ENCODE results near the gene TMEM63C. TPM values are rescaled to one million over a fixed set of nuclear protein-coding genes. Genes with fewer than 3 reads are reported as not detected.

The TMEM63C gene
- total RNA-seq, 1 experiment from 2014 or later, result 5.4 TPM

DNA sequence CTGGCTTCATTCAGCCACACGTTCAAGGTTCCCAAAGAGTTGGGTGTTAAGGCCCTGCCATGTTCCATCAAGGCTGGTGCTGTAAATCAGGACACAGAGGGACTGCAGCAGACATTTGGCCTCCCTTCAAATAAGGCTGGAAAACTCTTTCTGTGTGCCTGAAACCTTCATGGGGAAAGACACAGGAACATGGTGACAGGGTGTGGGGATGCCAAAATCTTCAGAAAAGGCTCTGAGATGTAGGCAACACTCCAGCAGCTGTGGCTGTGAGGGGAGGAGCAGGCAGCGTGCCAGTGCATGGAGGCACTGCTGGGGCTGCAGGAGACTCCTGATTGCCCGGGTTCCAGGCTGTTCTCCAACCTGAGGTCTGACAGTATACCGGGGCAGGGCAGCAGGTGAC, 124.1 kb downstream of the TMEM63C start:
- TF ChIP-seq, protein P1, sequence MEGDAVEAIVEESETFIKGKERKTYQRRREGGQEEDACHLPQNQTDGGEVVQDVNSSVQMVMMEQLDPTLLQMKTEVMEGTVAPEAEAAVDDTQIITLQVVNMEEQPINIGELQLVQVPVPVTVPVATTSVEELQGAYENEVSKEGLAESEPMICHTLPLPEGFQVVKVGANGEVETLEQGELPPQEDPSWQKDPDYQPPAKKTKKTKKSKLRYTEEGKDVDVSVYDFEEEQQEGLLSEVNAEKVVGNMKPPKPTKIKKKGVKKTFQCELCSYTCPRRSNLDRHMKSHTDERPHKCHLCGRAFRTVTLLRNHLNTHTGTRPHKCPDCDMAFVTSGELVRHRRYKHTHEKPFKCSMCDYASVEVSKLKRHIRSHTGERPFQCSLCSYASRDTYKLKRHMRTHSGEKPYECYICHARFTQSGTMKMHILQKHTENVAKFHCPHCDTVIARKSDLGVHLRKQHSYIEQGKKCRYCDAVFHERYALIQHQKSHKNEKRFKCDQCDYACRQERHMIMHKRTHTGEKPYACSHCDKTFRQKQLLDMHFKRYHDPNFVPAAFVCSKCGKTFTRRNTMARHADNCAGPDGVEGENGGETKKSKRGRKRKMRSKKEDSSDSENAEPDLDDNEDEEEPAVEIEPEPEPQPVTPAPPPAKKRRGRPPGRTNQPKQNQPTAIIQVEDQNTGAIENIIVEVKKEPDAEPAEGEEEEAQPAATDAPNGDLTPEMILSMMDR (conservative IDR thresholded peaks at IDR 0.05; ENCODE audit: low read depth, low read length), result no peak
- TF ChIP-seq EZH2phosphoT487 (IDR thresholded peaks at IDR 0.05; ENCODE audit: borderline replicate concordance, low read length) (no peak), EZH2 (IDR thresholded peaks at IDR 0.05; ENCODE audit: low read length, unreplicated experiment) (no peak)
- peaks cover 14% of the 10 kb centered on the region for H3F3A ChIP-seq (ENCODE audit: low read length, unreplicated experiment)
- H3K79me2 ChIP-seq (ENCODE audit: low read length), result peaks cover 7% of the 10 kb centered on the region
- POLR2A ChIA-PET (ENCODE audit: unreplicated experiment), result interaction anchor here (1.1 kb wide), 1 partner anchor 15 kb away, joined by 3 read pairs; the partner anchor contains the start of genes GSTZ1 and POMT2
- H3K9me3 ChIP-seq (ENCODE audit: low read length), result no peaks in the 10 kb centered on the region
- no peak overlapping the region for H3K4me3 ChIP-seq (ENCODE audit: low read length)
- H3K4me1 ChIP-seq (ENCODE audit: insufficient read depth, low read length), result peaks cover 33% of the 10 kb centered on the region
- peaks cover 27% of the 10 kb centered on the region; the same call in 1 of the 2 replicates for H3K36me3 ChIP-seq (ENCODE audit: low read depth, low read length)
- ATAC-seq (no peak), DNase-seq (no peak)
- no peak overlapping the region for H3K27ac ChIP-seq (ENCODE audit: low read length)
- no TSS peak for BruUV-seq (replicated peaks)
- no peak overlapping the region for H2AFZ ChIP-seq (ENCODE audit: low read length)
- H3K4me2 ChIP-seq (ENCODE audit: low read length), result no peak overlapping the region
- H3K27me3 ChIP-seq (ENCODE audit: low read length), result no peaks in the 10 kb centered on the region
- intact Hi-C loops (cut with micrococcal nuclease), result no loop called here
- no peak overlapping the region for H3K9ac ChIP-seq (ENCODE audit: low read length)
- CTCF ChIA-PET, result interaction anchor here (6.3 kb wide), 1 partner anchor 10 kb away, joined by 72 read pairs; no protein-coding TSS in a partner anchor
- no peaks in the 10 kb centered on the region for H3K9me2 ChIP-seq (replicated peaks; ENCODE audit: low read length)
- no peaks in the 10 kb centered on the region for H4K20me1 ChIP-seq (ENCODE audit: low read length)

DNA sequence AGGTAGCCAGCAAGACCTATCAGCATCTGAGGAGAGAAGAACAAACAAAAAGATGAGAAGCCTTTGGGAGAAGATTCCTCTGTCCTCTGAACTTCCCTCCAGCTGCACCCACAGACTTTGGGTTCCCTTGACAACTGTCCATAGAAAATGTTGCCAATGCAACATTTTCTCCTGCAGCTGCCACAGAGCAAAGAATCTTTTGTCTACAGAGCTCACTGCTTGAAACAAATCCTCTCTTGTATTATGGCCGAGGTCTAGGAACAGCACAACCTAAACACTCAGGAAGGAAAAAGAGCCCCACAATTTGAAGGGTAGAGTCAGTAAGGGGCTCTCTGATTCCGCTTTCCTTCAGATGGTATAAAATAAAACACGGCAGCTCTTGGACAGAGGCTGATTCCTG, 124.8 kb downstream of the TMEM63C start:
- POLR2A ChIA-PET (ENCODE audit: unreplicated experiment), result no interaction called here
- Histone ChIP-seq H3K36me3 (ENCODE audit: low read depth, low read length) (peaks cover 25% of the 10 kb centered on the region; the same call in 1 of the 2 replicates), H3K4me2 (ENCODE audit: low read length) (no peak overlapping the region), H3F3A (ENCODE audit: low read length, unreplicated experiment) (peaks cover 14% of the 10 kb centered on the region), H3K9me3 (ENCODE audit: low read length) (no peaks in the 10 kb centered on the region), H2AFZ (ENCODE audit: low read length) (no peak overlapping the region), H3K9ac (ENCODE audit: low read length) (no peak overlapping the region), H3K79me2 (ENCODE audit: low read length) (peaks cover 14% of the 10 kb centered on the region), H3K9me2 (replicated peaks; ENCODE audit: low read length) (no peaks in the 10 kb centered on the region), H3K4me3 (ENCODE audit: low read length) (no peak overlapping the region), H3K27ac (ENCODE audit: low read length) (no peak overlapping the region), H3K4me1 (ENCODE audit: insufficient read depth, low read length) (peaks cover 33% of the 10 kb centered on the region), H4K20me1 (ENCODE audit: low read length) (no peaks in the 10 kb centered on the region), H3K27me3 (ENCODE audit: low read length) (no peaks in the 10 kb centered on the region)
- ATAC-seq (no peak), DNase-seq (no peak)
- TF ChIP-seq, protein P1 (conservative IDR thresholded peaks at IDR 0.05; ENCODE audit: low read depth, low read length), result no peak
- TF ChIP-seq EZH2phosphoT487 (IDR thresholded peaks at IDR 0.05; ENCODE audit: borderline replicate concordance, low read length) (no peak), EZH2 (IDR thresholded peaks at IDR 0.05; ENCODE audit: low read length, unreplicated experiment) (no peak)
- BruUV-seq (replicated peaks), result no TSS peak
- intact Hi-C loops (cut with micrococcal nuclease), result no loop called here
- CTCF ChIA-PET, result no interaction called here

GRCh38 chr14:77306851-77307496, 125.4 kb downstream of the TMEM63C start:
- Histone ChIP-seq H3K9me2 (replicated peaks; ENCODE audit: low read length) (no peaks in the 10 kb centered on the region), H3K4me1 (ENCODE audit: insufficient read depth, low read length) (peaks cover 33% of the 10 kb centered on the region), H3K36me3 (ENCODE audit: low read depth, low read length) (peaks cover 22% of the 10 kb centered on the region; the same call in 1 of the 2 replicates), H3K79me2 (ENCODE audit: low read length) (peaks cover 18% of the 10 kb centered on the region), H3K9me3 (ENCODE audit: low read length) (no peaks in the 10 kb centered on the region), H4K20me1 (ENCODE audit: low read length) (no peaks in the 10 kb centered on the region), H3K27ac (ENCODE audit: low read length) (no peak overlapping the region), H3K27me3 (ENCODE audit: low read length) (no peaks in the 10 kb centered on the region), H3K9ac (ENCODE audit: low read length) (no peak overlapping the region), H2AFZ (ENCODE audit: low read length) (no peak overlapping the region), H3K4me3 (ENCODE audit: low read length) (no peak overlapping the region), H3K4me2 (ENCODE audit: low read length) (no peak overlapping the region), H3F3A (ENCODE audit: low read length, unreplicated experiment) (peaks cover 14% of the 10 kb centered on the region)
- TF ChIP-seq, protein P1 (conservative IDR thresholded peaks at IDR 0.05; ENCODE audit: low read depth, low read length), result no peak
- no peak for TF ChIP-seq EZH2phosphoT487 (IDR thresholded peaks at IDR 0.05; ENCODE audit: borderline replicate concordance, low read length)
- TF ChIP-seq EZH2 (IDR thresholded peaks at IDR 0.05; ENCODE audit: low read length, unreplicated experiment), result no peak
- ChIA-PET POLR2A (ENCODE audit: unreplicated experiment) (no interaction called here), CTCF (no interaction called here)
- DNase-seq, result no peak
- intact Hi-C loops (cut with micrococcal nuclease), result no loop called here
- ATAC-seq, result no peak
- BruUV-seq (replicated peaks), result no TSS peak

Measured in PC-3 (cell line).